GM19351 (cell line): ENCODE measurements around the gene ARHGAP4.
A peak's percentile ranks its signal among the peaks of the same experiment; 100 is the strongest.

Experiments used
- ATAC-seq: cut with Tn5 transposase; IDR thresholded peaks from one replicate; pipeline ENCODE4 v1.9.1; 2021; ENCODE audit warnings: mild to moderate bottlenecking, moderate library complexity; ENCODE audit not compliant: unreplicated experiment

The ARHGAP4 gene

GRCh38 chrX:153925739-153926551 is at the start of gene ARHGAP4:
TSS of gene ARHGAP4 (minus strand) at chrX:153926264. CDS start at chrX:153926202, 62 bp downstream.
- ATAC-seq = no peak

GRCh38 chrX:153974726-153975286 is 48.7 kb upstream of the ARHGAP4 start:
- no peak for ATAC-seq

- no peak for ATAC-seq
These were observed 48.1 kb upstream of the ARHGAP4 start for GRCh38 chrX:153974003-153974725.

- no peak for ATAC-seq
These were observed 47.3 kb upstream of the ARHGAP4 start for GRCh38 chrX:153973127-153974002.

DNA sequence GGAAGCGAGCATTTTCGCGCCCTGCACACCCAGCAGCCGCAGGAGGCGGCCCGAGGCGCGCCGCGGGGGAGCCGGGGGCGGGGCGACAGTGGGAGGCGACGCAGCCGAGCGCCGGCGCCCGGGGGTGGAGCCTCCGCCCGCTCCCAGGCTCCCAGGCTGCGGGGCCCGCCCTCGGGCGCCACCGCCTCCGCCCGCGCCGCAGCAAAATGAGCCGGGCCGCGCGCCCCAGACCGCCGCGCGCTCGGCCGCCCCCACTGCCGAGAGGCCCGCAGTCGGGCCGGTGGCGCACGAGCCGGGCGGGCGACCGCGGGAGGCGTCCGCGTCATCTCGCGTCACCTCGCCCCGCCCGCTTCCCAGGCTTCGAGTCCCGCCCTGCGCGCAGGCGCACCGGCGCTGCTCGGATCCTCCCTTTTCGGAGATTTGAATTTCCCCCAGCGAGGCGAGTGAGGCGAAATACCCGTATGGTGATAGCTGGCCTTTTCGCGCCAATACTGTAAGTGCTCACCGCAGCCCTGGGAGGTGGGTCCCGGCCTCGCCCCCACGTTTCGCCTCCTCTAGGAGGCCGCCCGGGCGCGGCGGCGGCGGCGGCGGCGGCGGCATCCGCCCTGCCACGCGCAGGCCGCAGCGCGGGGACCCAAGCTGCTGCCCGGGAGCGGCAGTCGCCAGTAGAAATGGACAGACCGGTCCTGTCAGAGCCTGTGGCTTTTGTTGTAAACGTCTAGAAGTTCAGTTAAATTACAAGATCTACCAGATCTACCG is 46.5 kb upstream of the ARHGAP4 start, which contains the start of gene TMEM187:
TMEM187 (plus strand) TSS at position 387 of the 759 bp plus-strand sequence. CDS start 9,309 bp downstream, outside the sequence.
- peak; percentile 45 for ATAC-seq

- peak; percentile 32 for ATAC-seq
These were observed 45.6 kb upstream of the ARHGAP4 start, which contains the start of gene HCFC1 for GRCh38 chrX:153971450-153972367. TSS of gene HCFC1 (minus strand) at chrX:153971818. CDS start at chrX:153970840, 978 bp downstream.

- peak; percentile 37 for ATAC-seq
These were observed 45.0 kb upstream of the ARHGAP4 start for GRCh38 chrX:153971124-153971449.

- no peak for ATAC-seq
These were observed 44.5 kb upstream of the ARHGAP4 start for GRCh38 chrX:153970357-153971123.

DNA sequence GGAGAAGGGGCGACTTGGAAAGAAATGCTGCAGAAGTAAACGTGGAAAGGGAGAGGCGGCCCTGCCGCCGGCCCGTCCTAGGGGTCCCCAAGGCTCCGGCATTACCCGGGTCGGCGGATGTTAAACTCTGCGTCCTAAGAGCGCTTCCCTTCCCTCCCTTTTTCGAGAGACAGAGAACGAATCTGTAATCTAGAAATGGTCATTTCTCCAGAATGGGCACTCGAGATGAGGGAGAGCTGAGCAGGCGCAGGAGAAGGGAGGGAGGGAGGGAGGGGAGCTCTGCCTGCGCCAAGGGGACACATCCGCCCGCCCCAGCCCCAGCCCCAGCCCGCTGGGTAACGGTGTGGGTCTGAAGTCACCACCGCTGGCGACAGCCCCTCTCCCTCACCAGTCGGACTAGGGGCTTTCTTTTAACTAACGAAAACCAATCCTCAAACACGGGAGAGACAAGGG is 43.9 kb upstream of the ARHGAP4 start:
- no peak for ATAC-seq

- ATAC-seq = no peak
These were observed 43.2 kb upstream of the ARHGAP4 start for GRCh38 chrX:153969125-153969903.

DNA sequence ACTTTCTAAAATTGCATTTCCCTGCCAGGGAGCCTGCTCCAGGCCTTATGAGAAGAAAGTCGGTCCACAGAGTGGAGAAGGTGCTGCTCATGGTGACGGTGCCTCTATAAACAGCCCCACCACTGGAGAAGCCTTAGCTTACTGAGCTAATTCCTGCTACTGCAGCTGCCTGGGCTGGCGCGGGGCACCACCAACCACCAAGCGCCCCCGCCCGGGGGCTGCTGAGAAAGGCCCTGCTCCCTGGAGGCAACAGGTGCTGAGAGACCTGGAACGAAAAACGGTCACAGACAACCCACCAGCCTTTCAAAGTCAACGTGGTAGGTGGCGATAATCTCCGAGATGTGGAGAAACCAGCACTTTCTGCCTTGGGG is 42.7 kb upstream of the ARHGAP4 start:
- ATAC-seq = no peak

DNA sequence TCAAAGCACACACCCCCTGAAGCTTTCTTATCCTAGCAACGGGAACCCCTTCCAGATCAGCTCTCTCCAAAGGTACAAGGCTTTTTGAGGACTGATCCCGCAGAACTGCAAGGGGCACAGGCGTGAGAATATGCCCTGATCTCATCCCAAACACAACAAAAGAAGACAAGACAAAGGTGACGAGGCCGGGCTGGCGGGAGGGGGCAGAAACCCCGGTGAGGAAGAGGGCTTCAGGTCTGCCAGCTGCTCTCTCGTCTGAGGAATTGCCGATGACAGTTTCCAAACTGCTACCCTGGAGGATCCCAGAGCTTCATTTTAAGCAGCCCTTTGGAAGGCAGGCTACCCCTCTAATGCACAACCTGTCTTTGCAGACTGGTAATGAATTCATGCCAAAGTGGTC is 42.2 kb upstream of the ARHGAP4 start:
- ATAC-seq = no peak

- ATAC-seq = no peak
These were observed 41.6 kb upstream of the ARHGAP4 start for GRCh38 chrX:153967536-153968224.

DNA sequence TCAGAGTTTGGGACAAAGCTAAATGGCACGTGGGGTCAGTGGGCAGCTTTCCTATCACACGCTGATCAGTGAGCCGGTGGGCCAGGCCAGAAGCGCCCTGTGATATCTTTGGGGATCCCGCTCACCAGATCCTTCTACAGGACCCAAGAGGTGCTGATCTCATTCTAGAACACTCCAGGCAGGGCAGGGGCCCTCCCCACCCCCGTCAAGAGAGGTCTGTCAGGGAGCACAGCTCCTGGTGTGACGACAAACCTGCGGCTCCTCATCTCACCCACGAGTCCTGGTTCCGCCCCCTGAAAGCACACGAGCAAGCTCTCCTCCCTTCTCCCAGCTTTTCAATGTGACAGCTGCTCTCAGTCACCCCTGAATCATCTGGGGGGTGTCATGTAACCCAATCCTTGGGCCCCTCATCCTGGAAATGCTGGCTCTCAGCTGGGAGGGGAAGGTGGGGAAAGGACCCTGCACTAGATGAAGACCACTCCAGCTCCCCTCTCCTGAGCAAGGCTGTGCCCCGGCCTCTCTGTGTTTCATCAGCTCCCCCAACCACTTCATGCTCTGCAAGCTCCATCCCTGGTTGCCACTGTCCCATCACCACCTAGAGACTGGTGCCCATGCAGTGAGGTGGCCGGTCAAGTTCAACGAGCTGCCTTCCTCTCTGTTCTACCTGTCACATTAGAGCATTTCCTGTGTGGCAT is 40.9 kb upstream of the ARHGAP4 start:
- ATAC-seq = no peak

DNA sequence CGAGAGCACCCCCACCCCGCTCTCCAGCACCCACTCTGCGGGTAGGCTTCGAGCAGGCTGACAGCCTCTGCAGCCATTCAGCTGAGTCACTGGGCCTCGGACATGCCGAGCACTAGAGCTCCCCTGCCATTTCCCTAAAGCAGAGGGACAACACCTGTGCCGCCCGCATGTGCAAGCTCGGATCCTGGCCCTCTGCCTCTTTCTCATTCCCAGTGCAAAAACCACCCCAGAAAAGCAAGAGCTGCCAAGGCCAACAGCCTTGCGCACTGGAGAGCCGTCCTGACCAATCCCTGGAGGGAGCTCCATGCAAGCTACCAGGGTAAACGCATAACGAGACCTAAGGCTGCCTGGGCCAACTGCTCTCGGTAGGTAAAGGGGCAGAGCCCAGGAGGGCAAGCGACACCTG is 40.2 kb upstream of the ARHGAP4 start:
- no peak for ATAC-seq

GRCh38 chrX:153965406-153965805 is 39.3 kb upstream of the ARHGAP4 start:
- ATAC-seq = no peak
